GOT3 (cell line): Measurements from ENCODE around the gene PKNOX2.

ENCODE experiments used
- DNase-seq: peaks from one replicate; lab custom pipeline; 2025; ENCODE audit warnings: mixed read lengths; lab: John Stamatoyannopoulos, UW

PKNOX2 gene

DNA sequence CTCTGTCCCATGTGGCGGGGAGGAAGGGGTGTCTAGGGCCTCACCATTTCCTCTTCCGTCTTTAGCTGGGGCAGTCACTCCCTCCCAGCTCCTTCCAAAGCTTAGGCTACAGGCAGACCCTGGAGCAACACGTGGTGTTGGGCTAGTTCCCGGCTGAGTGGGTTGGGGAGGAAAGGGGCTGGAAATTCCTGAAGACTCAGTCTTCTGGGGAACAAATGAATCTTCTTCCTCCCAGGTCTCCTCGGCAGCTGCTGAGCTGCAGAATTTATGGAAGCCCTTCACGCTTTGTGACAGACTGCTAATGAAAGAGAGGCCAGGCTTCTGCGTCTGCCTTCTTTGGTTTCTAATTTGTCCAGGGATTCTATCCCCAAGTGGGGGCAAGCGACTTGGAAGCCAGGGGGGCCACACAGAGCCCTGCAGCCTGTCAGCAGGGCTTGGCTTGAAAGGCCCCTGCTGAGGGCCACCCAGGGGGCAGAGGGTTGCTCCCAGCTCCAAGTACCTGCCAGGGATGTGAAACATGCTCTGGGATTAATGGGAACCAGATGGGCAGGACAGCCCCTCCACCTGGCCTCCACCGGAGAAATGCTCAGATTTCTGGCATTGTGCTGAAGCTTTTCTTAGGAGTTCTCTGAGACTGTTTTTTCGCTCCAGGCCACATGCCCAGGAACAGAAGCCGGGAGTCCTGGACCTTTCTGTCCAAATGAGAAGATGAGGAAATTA lies 123.1 kb downstream of the PKNOX2 start:
- no peak for DNase-seq

DNA sequence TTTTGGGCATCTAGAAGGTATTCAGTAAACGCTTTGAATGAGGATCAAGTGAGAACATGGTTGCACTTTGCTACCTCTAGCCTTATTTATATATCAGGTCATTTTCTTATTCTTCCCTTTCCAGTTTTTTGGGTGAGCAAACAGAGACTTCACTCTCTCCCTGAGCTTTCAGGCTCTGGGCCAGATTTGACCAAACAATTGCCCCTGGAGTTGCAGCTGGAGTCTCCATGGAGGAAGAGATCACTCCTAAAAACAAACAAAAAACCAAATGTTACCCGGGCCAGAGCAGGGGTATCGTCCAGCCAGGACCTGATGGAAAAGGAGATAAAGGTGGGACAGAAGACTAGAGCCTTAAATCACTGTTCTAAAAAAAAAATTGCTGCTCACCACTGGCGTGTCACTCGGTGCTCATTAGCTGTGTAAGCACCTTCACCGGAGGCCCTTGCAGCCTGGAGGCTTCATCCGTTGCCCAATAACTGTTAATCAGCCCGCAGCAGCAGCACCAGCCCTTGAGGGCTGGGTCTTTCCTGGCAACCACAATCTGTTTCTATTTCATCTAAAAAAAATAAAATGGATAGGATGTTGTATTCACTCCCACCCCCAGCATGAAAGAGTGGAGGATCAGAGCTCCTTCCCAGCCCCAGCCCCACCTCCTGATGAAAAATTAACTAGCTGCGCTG lies 125.0 kb downstream of the PKNOX2 start:
- no peak for DNase-seq

DNA sequence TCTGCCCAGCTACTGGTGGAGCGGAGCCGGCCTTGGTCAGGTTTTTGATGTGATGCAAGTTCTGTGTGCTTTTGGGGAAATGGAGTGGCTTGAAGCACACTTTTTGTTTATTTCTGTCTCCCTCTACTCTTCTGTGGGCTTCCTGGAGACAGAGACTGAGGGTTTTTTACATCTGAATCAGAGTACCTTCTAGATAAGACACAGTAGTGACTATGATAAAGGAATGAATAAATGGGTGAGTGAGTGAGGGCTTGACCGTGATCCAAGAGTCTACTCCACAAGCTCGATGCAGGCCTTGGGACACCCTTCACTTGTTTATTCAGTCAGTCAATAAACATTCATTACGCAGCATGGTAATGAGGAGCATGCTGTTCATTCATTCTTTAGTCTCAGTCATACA lies 125.7 kb downstream of the PKNOX2 start:
- no peak for DNase-seq

DNA sequence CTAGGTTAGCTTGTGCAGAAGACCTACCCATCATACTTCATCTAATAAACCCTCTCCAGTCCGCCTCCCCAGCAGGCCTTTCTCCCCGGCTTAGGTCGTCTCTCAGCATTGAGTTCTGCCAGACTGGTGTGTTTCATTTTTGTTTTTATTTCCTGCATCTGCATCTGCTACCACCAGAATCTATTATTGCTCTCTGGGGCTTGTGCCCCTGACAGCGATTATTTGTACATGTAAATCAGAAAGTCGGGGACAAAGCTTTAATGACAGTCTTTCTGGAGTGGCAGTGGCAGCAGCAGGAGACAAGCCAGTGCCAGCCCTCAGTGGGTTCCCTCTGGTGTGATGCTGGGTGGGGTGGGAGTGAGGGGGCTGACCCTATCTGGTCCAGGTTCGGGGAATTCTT lies 127.5 kb downstream of the PKNOX2 start:
- no peak for DNase-seq

DNA sequence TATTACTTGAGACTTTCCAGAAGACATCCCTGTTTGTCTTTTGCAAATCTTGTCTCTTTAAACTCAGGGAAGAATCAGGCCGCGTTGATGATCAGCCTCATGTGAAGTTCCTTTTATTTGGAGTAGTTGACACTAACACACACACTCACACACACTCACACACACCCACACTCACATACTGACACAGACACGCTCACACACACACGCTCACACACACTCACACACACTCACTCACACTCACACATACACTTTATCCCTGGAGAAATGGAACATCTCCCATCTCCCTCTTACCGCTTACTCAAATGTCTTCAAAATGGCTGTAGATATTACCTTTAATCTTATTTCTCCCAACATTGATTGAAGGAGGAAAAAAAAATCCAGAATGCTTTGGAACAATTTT lies 129.0 kb downstream of the PKNOX2 start:
- no peak for DNase-seq

DNA sequence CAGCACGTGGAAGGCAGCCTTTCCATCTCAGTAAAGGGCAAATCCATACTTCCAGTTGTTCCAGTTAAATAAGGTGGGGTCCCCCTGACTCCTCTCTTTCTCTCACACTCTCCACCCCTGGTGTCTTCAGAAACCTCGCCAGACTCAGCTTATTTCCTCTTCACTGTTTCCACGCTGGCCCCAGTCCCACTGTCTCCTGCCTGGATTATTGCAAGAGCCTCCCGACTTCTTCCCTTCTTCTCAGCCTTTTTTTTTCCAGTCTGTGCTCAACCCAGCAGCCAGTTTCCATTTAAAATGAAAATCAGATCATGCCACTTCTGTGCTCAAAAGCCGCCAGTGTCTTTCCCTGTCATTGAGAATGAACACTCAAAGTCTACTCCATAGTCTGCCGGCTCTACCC lies 131.4 kb downstream of the PKNOX2 start:
- no peak for DNase-seq

DNA sequence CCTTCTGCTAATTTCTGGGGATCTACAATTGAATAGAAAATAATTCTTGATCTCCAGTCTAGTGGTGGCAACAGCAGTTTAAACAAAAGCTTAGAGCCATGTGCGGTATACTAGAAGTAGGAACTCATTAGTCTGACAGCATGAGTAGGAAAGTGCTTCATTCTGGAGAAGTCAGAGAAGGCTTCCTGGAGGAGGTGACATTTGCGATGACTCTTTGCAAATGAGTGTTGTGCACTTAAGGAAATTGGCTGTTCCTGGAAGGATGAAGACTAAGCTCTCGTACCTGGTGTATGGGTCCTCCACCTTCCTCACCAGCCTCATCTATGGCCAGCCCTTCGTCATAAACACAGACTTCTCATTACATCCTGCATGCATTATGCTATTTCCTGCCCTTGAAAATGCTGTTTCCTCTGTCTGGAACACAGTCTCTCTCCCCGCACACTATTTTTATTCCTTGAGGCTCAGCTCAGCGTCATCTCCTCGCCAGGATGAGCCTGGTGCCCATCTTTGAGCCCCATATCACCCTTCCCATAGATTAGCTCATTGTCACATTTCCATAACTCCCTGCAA lies 132.9 kb downstream of the PKNOX2 start:
- no peak for DNase-seq

DNA sequence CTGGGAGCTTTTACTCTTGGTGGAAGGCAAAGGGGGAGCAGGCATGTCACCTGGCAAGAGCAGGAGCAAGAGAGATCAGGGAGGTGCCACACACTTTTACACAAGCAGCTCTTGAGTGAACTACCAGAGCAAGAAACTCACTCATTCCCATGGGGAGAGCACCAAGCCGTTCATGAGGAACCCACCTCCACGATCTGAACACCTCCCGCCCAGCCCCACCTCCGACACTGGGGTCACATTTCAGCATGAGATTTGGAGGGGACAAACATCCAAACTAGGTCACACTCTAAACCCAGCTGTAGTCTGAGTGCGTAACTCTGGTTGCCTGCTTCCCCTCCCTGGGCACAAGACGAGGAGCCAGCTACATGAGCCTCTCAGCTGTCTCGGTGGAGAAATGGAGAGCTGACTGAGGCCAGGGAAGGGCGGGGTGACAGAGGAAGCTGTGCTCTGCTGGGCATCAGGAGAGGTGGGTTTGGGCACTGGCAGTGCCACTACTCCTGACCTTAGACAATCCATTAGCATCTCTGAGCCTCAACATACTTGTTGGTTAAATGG lies 134.6 kb downstream of the PKNOX2 start:
- no peak for DNase-seq

DNA sequence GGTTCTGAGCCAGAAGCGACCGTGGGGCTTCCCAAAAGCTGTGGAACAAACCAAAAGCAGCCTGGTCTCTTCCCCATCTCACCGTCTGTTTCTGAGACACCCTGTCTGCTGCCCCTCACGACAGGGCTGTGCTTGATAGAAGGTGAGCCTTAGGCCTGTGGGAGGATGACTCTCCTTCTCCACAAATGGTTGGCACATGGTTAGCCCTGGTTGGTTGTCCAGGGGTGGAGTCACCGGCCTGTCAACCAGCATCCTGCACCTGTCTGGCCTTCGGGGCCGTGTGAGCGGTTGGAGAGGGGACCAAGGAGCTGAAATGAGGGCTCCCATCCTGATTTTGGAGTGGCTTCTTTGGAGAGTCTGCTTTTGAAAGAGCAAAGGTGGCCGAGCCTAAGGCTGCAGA lies 135.3 kb downstream of the PKNOX2 start:
- DNase-seq: no peak

DNA sequence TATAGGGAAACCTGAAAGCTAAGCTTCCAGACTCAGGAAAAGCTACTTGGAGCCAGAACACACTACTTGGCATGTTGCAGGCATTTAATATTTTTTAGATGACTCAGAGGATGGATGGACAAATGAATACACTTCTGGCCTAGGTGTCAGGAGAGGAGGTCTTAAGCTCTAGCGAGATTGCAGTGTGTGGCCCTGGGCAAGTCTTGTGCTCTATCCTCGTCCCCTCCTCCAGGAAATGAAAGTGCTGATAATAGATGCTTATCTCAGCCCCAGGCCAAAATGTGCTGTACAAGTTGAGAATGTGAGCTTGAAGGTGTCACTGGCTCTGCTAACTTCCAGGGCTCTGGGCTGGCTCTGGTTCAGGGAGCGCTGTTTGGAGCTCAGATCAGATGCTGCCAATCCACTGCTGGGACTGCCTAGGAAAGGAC lies 136.3 kb downstream of the PKNOX2 start:
- no peak for DNase-seq

DNA sequence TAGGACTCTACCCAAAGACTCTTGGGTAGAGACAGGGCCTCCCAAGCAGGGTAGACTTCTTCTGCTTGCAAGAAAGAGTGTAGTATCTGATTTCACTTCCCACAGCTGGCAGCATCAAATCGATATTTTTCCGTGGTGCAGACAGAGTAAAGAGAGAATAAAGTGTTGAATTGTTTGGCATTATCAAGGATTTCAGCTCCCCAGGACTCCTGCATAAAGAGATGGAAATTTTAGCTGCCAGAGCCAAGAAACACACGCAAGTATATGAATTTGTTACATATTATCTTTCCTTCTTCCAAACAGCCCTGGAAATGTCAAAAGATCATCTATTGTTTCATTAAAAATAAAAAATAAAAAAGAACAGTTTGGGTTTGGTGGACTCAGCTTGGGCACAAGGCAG lies 136.8 kb downstream of the PKNOX2 start:
- DNase-seq: no peak

DNA sequence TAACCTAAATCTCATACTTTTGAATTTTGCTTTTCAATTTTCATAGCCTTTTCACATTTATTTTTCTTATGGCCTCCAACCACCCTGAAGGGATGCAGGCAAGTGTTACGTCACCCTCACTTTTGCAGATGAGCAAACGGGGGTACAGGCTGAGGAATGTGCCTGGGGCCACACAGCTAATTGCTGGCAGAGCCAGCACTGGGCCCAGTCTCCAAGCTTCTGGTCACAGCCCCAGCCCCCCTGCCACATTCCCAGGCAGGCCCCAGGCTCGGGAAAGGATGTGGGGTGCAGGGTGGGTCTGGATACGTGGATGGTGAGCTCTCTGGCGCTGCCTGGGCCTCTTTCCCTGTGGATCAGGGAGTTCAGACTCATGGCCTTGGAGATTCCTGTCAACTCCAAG lies 138.6 kb downstream of the PKNOX2 start:
- no peak for DNase-seq

DNA sequence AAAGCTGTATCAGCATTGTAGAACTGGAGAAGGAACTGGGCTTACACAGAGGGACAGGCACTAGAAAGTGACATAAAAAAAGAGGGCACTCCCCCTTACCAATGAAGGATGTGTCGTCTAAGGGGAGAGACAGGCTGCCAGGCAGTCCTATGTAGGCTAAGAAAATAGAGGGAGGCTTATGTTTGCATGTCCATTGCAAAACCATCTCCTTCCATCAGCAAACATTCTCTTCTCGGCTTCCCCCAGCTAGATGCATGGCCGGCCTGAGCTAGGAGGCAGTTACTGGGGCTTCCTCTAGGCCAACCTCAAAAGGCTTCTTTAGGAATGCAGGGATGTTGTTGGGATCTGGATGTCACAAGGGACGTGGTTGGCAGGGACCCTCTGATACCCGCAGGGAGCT lies 139.1 kb downstream of the PKNOX2 start:
- DNase-seq: no peak

DNA sequence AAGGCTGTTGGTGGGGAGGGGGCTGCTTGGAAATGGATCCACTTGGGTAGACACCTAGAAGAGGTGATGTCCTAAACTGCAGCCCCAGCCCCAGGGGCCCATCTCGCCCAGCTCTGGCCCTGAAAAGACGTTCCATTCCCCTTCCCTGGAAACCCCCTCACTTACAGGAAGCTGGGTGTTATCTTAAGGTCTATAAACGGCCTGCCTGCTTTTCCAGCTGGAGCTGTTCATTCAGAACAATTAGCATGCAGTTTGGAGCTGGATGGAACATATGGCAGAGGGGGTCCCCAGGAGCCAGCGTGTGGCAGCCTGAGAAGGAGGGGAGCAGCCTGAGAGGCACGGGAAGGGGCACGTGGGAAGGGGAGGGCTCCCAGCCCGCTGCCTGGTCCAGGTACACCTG lies 139.6 kb downstream of the PKNOX2 start:
- no peak for DNase-seq

DNA sequence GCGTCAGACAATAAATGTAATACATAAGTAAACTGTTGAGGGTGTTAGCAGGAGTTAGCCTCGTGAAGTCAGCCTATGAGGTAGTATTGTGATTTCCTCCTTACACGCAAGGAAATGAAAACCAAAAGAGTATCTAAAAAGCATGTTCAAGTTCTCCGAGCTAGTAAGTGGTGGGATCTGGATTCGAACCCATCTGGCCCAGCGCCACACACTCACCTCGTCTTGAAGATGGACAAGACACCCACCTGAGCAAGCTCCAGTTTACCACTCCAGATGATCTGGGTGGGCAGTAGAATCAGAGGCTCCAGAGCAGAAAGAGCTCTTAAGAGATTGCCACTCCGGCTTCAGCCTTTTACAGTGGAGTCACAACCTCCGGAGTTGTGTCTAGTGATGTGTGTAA lies 140.3 kb downstream of the PKNOX2 start:
- DNase-seq: no peak

DNA sequence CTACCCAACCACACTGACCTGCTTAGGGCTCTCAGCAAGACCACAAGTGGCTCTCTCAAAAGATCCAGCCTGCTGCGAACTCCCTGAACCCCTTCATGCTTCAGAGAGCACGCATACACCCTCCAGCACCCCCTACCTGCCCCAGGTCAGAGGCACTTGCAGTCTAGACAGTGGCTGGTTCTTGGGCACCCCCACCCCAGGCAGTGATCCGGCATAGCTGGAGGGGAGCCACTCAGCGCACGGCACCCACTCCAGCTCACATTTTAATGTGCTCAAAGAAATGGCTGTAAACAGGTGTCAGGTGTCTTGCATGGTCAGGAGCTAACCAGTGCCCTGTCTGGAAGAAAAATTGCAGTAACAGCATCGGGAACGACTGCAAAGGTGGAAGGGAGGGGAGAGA lies 140.8 kb downstream of the PKNOX2 start:
- no peak for DNase-seq

DNA sequence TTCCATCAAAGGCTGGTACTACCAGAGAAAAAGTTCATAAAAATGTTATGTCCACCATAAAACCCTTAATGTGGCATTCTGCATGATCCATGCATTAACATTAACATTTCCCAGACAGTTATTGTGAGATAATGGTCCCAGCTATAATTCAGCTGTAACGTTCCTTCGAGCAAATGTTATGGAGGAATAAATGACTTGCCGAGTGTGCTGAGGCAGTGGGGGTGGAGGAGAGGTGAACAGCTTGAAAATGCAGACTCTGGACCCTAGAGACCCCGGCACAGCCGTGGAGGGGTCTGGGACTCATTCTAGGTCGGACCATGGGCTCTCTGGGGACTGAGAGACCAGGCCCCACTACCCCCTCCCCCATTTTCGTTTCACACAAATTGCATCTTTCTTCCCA lies 141.9 kb downstream of the PKNOX2 start:
- DNase-seq: no peak

DNA sequence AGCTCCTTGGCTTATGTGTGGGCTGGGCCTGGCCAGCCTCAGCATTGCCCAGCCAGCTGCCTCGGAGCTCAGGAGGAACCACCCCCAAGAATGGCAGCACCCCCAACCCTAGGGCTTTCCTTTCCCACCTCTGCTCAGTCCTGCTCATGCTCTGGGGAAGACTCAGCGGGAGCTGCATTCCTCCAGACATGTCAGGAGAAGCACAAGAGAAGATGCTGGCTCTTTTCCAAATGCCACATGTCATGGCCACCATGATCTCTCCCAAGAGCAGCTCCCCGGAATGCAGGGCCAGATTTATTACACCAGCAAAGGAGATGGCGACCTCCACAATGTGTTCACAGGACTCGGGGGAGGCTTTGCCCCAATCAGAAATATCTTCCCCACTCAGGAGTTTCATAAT lies 143.7 kb downstream of the PKNOX2 start:
- DNase-seq: no peak

DNA sequence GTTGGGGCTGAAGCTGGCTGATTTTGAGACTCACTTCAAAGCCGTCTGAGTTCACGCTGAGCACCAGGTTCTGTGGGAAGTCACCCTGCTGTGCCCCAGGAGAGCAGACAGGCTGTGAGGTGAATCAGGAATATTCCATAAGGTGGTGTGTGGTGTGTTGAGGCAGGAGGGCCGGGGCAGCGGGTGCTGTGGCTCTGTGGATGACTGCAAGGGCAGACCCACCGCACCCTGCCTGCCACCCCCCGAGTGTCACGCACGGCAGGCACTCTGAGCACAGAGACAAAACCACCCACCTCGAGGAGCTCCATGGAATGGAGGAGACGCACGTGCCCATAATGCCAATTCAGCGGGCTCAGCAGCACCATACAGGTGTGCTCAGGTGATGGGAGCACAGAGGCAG lies 147.8 kb downstream of the PKNOX2 start:
- no peak for DNase-seq

DNA sequence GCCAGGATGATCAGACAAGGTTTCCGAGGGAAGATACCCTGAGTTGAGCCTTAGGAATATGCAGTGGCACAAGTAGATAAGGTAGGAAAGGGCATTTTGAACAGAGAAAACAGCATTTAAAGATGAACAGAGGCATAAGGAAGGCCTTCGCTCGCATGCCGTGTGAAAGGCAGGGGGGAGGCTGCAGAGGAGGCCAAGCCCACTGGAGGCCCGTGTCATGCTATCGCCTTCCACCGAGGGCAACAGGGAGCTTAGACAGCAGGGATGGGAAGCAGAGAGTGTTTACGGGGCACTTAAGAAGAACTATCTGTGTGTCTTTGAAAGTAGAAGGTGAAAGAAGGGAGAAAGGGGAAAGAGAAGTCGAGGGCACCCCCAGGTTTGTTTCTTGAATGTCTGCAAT lies 148.3 kb downstream of the PKNOX2 start:
- DNase-seq: no peak

DNA sequence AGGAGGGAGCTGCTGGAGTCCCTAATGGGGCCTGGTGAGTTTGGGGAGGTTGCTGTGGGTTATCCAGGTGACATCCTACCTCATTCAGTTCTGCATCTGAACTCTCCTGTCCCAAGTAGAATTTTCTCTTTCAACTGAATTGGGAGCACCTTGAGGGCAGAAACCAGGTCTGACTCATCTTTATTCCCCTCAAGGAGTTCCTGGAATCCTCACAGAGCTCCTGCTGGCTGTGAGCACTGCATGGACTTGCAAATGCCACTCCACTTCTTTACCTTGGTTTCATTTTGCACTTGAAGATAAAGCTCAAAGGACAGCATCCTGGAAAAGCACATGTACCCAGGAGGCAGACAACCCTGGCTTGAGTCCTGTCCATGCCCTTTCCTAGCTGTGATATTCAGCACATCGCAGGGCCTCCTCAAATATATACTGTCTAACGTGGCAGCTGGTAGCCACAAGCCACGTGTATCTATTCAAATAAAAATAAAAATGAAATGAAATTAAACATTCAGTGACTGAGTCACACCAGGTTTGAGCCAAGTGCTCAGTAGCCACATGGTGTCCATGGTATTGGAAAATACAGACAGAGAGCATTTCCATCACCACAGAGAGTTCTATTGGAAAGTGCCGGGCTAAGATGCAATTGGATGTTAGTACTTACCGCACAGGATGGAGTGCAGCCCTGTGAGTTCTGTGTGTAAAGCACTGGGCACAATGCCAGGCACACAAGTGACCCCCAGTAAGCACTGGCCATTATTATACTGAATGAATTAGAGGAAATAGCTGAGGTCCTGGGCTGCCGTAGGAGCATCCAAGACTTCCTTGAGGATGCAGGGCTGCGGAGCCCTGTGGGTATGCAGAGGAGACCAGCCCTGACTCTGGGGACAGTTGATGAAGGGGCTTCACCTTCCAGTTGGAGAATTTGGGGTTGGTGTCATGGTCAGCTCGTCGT lies 149.0 kb downstream of the PKNOX2 start:
- no peak for DNase-seq
